Mammary epithelial cell (primary cell): Measurements from ENCODE around the gene RAE1.

Source experiments
- CTCF ChIP-seq, 2 donors: IDR thresholded peaks in 1 of 2; conservative IDR thresholded peaks in 1 of 2; 2 replicates each; pipeline ENCODE4 v1.5.1; 2011 to 2012; ENCODE audit warnings: inconsistent platforms in 2 of 2, low read length in 2 of 2, mild to moderate bottlenecking in 2 of 2, control low read depth in 1 of 2, low read depth in 1 of 2; ENCODE audit not compliant: insufficient read depth in 1 of 2; ENCODE audit errors: extremely low read depth in 1 of 2
- EZH2 ChIP-seq: IDR thresholded peaks from 2 replicates; pipeline ENCODE4 v1.6.1; 2012; ENCODE audit warnings: low read length, inconsistent platforms, borderline replicate concordance

GRCh38 chr20:57422254-57422653 lies 71.2 kb downstream of the RAE1 start:
- TF ChIP-seq CTCF (conservative IDR thresholded peaks at IDR 0.05 in 1 of 2, IDR thresholded peaks at IDR 0.05 in 1 of 2; ENCODE audit: extremely low read depth in 1 of 2, insufficient read depth in 1 of 2, low read depth in 1 of 2, low read length in 2 of 2) (no peak), EZH2 (no peak)
